A204.1 (cell line): ENCODE results near the gene ZNF609.

Experiments used
- FAIRE-seq: peaks from 2 replicates; lab custom pipeline; 2012; peaks lifted over from hg19 to GRCh38; lab: Jason Lieb, UNC

The ZNF609 gene, protein sequence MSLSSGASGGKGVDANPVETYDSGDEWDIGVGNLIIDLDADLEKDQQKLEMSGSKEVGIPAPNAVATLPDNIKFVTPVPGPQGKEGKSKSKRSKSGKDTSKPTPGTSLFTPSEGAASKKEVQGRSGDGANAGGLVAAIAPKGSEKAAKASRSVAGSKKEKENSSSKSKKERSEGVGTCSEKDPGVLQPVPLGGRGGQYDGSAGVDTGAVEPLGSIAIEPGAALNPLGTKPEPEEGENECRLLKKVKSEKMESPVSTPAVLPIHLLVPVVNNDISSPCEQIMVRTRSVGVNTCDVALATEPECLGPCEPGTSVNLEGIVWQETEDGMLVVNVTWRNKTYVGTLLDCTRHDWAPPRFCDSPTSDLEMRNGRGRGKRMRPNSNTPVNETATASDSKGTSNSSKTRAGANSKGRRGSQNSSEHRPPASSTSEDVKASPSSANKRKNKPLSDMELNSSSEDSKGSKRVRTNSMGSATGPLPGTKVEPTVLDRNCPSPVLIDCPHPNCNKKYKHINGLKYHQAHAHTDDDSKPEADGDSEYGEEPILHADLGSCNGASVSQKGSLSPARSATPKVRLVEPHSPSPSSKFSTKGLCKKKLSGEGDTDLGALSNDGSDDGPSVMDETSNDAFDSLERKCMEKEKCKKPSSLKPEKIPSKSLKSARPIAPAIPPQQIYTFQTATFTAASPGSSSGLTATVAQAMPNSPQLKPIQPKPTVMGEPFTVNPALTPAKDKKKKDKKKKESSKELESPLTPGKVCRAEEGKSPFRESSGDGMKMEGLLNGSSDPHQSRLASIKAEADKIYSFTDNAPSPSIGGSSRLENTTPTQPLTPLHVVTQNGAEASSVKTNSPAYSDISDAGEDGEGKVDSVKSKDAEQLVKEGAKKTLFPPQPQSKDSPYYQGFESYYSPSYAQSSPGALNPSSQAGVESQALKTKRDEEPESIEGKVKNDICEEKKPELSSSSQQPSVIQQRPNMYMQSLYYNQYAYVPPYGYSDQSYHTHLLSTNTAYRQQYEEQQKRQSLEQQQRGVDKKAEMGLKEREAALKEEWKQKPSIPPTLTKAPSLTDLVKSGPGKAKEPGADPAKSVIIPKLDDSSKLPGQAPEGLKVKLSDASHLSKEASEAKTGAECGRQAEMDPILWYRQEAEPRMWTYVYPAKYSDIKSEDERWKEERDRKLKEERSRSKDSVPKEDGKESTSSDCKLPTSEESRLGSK (N-terminal part only)

GRCh38 chr15:64460206-64460723, at the start of gene ZNF609:
Gene ZNF609, plus strand, starts transcription at chr15:64460578. Its CDS starts 38,842 bp downstream, at chr15:64499420.
- FAIRE-seq: no peak

DNA sequence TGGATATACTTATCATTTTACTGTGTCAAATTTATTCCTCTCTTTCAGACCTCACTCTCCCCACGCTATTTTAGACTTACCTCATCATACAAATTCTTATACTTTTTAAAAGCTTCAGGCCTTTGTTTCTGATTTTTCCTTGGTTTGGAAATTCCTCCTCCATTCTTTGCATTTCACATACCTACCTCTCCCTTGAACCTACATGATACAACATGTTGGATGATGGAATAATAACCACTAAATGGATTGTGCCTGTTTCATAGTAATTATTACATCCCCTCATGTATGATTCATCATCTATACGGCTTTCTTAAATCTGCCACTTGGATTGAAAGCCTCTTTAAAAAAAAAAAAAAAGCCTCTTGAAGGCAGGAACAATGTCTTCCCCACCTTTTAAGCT, 48.2 kb upstream of the ZNF609 start:
- no peak for FAIRE-seq

DNA sequence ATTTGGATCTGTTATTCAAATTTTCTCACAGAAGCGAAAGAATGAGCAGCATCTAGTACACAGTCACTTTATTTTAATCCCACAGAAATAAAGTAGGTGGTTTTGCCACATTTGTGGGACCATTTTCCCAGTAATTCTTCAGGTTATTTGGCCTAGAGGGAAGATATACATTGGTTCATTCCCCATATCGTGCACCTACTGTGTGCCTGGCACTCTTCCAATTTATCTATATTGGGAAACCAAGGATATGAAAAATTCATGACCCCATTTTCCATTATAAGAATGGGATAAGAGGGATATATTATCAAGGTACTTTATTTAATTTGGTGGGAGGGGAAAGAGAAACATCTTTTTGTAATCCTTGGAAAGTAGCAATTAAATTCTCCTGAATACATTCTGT, 37.7 kb upstream of the ZNF609 start:
- no peak for FAIRE-seq

DNA sequence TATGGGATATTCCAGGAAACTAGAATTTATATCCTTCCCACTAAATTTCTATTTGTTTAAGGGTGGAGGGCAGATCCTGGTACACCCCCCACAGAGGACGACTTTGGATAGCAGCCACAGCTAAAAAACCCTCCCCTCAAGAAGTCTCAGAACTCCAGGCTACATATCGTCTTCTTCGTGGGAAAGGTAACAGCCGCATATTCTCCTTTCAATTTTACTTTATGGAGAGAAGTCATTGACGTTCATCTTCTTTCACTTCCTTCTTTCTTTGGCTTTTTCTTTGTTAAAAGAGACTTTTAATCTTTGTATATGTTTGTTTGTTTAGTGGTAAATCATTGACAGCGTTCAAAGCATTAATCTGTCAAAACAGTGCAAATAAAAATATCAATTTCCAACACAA, 36.4 kb upstream of the ZNF609 start:
- FAIRE-seq: no peak

GRCh38 chr15:64425221-64425620, 35.2 kb upstream of the ZNF609 start:
- FAIRE-seq: no peak

DNA sequence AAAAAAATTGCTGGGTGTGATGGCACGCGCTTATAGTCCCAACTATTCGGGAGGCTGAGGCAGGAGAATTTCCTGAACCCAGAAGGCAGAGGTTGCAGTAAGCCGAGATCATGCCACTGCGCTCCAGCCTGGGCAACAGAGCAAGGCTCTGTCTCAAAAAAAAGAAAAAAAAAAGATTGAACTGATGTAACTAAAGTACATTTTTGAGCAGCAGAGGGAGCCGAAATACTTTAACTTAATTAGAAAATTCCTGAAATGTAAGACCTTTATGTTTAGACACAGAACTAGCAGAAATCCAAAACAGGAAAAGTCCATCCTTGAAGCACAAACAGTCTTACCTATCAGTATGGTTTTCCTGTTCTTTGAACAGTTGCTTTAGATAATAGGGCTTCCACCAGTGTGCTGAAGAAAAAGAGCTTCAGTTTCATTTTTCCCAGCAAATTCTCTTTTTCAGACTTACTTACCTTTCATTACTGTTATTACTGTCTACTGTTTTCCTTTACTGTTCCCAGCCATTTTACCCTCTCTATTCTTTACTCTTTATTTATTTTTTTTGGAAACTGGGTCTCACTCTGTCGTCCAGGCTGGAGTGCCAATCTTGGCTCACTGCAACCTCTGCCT, 33.4 kb upstream of the ZNF609 start:
- peak; percentile 88 for FAIRE-seq

- FAIRE-seq: no peak
Observed at GRCh38 chr15:64429448-64429847, 30.9 kb upstream of the ZNF609 start.

GRCh38 chr15:64430000-64430735, 30.2 kb upstream of the ZNF609 start:
- no peak for FAIRE-seq

GRCh38 chr15:64437982-64438381, 22.4 kb upstream of the ZNF609 start:
- no peak for FAIRE-seq

DNA sequence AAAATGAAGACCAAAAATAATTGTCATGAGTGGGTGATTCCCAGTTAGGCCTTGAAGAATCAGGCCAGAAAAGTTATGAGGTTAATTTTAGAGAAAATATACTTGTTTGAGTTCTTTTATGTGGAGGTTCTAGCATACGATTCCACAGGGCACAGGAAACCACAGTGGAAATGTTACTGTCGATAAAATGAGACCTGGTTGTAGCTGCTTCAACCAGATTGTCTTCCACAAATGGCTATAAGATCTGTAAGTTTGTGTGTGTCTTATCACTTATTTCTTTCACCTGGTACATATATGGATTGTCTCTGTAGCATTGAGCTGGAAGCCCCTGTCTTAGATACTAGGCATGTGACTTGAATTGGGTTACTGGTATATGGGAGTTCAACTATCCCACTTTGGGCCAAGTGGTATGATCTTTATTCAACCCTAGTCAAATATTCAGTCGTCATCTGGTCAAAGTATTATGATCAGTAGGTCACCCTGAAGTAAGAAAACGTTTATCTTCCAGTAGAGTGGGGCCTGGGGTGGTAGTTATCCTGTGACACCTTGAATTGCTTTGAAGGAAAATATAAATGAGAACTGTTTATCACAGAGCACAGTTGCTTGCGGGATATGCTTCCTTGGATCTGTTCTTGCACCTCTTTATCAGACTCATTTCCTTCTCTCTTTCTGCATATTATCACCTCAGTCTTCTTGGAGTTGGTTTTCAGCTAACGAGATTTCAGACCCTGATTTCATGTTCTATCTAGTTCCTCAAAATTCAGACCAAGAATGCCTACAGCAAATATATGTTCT, 21.5 kb upstream of the ZNF609 start:
- FAIRE-seq: no peak

- FAIRE-seq: no peak
Observed at GRCh38 chr15:64441852-64442251, 18.5 kb upstream of the ZNF609 start.

DNA sequence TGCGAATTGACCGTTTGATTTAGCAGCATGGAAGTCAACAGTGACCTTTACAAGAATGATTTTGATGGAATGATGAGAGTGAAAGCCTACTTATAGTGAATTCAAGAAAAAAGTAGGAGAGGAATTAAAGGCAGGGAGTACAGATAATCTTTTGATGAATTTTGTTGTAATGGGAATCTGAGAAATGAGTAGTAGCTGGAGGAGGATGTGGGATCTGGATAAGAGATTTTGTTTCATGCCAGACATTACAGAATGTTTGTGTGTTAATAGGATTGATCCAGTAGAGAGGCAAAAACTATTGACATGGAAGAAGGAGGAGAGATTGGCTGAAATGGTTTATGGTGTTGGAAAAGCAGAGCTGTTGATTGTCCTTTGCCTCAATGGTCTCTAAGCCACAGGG, 17.4 kb upstream of the ZNF609 start:
- FAIRE-seq: no peak

- no peak for FAIRE-seq
Observed at GRCh38 chr15:64443747-64444621, 16.4 kb upstream of the ZNF609 start.

DNA sequence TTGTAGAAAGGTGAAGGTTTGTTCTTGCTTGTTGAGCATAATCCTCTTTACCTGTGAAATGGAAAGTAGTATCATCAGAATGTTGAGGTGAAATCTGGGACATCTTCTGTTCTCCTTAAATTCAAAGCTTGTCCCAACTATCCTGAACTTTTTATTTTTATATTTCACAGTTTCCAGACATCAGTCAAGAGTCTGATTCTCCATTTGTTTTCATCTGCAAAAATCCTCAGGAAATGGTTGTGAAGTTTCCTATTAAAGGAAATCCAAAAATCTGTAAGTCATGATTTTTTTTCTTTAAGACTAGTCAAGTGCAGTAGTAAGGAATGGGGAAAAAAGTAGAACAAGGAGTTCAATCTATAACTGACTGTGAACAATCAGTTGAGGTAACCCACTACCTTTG, 15.5 kb upstream of the ZNF609 start:
- FAIRE-seq: no peak

- no peak for FAIRE-seq
Observed at GRCh38 chr15:64447536-64448315, 12.7 kb upstream of the ZNF609 start.

- FAIRE-seq: no peak
Observed at GRCh38 chr15:64452988-64453688, 7.2 kb upstream of the ZNF609 start.

DNA sequence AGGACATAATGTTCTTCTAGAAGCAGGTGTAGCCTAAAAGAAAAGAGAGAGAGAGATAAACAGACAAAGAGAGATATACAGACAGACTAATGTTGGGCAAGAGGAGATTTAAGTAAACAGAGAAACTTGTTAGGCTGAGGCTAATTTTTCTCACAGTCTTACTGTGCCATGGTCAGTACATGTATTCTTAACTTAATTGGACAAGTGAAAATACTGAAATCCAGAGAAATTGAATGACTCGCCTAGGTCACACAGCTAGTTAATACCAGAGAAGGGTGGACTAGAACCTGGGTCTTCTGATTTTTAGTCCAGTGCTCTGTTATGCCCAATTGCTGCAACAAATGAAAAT, 6.7 kb upstream of the ZNF609 start:
- FAIRE-seq: no peak

GRCh38 chr15:64454282-64454681, 6.1 kb upstream of the ZNF609 start:
- FAIRE-seq: no peak
